IMR-90 (cell line): ENCODE measurements around the gene MCRIP2. TPM values are rescaled to one million over a fixed set of nuclear protein-coding genes. Genes with fewer than 3 reads are reported as not detected.

Source experiments
- ATAC-seq: fragments of 200-7000 bp; cut with Tn5 transposase; 2 replicates; pipeline ENCODE4 v1.9.1; 2020; ENCODE audit warnings: low read depth, mild to moderate bottlenecking, moderate library complexity
- BruUV-seq: library from RNA; stranded (reverse); fragments of 400-500 nt; replicated peaks from 2 replicates; lab custom pipeline; 2021; lab: Mats Ljungman, UMichigan
- CTCF ChIA-PET: fragments of 300-600 bp; formaldehyde crosslinking; extraction: SDS; loops from one replicate; lab custom pipeline; 2021; ENCODE audit warnings: antibody characterized with exemption; lab: Yijun Ruan, JAX
- POLR2A ChIA-PET: fragments of 300-600 bp; sonication (Branson Sonifier 250); formaldehyde crosslinking; loops from one replicate; lab custom pipeline; 2022; ENCODE audit warnings: antibody characterized with exemption; ENCODE audit not compliant: unreplicated experiment; lab: Charles Lee
- DNase-seq: peaks from one replicate; pipeline ENCODE4 v3.0.0; 2013
- H2AFZ ChIP-seq: replicated peaks from 2 replicates; pipeline ENCODE3; 2013; ENCODE audit warnings: low read length, mild to moderate bottlenecking; ENCODE audit not compliant: poor library complexity
- H2AK5ac ChIP-seq: 2 replicates; pipeline ENCODE4 v1.6.1; 2013; ENCODE audit warnings: low read depth, low read length, inconsistent platforms
- H2AK9ac ChIP-seq: replicated peaks from 2 replicates; pipeline ENCODE3; 2013; ENCODE audit warnings: mild to moderate bottlenecking, low read depth, low read length, moderate library complexity; ENCODE audit not compliant: poor library complexity
- H2BK120ac ChIP-seq: 2 replicates; pipeline ENCODE4 v1.6.1; 2013; ENCODE audit warnings: low read depth, low read length, inconsistent platforms
- H2BK15ac ChIP-seq: 3 replicates; pipeline ENCODE4 v1.6.1; 2013; ENCODE audit warnings: low read depth, low read length, inconsistent platforms
- H2BK20ac ChIP-seq: 2 replicates; pipeline ENCODE4 v1.6.1; 2013; ENCODE audit warnings: low read depth, mild to moderate bottlenecking, inconsistent platforms, low read length, moderate library complexity
- H2BK5ac ChIP-seq: 2 replicates; pipeline ENCODE4 v1.6.1; 2013; ENCODE audit warnings: mild to moderate bottlenecking, low read depth, low read length, inconsistent platforms; ENCODE audit not compliant: poor library complexity, severe bottlenecking
- H3K14ac ChIP-seq: replicated peaks from 2 replicates; pipeline ENCODE4 v1.6.1; 2013; ENCODE audit warnings: low read depth, low read length, inconsistent platforms
- H3K18ac ChIP-seq: 2 replicates; pipeline ENCODE4 v1.6.1; 2013; ENCODE audit warnings: low read depth, low read length, control low read depth
- H3K23ac ChIP-seq: 2 replicates; pipeline ENCODE4 v1.6.1; 2013; ENCODE audit warnings: low read depth, low read length, inconsistent platforms
- H3K27ac ChIP-seq: 2 replicates; pipeline ENCODE4 v1.5.1; 2013; ENCODE audit warnings: mild to moderate bottlenecking, control low read depth, low read length; ENCODE audit not compliant: insufficient read depth
- H3K27me3 ChIP-seq: 2 replicates; pipeline ENCODE4 v1.6.1; 2013; ENCODE audit warnings: low read length; ENCODE audit not compliant: control insufficient read depth, insufficient read depth
- H3K36me3 ChIP-seq: 2 replicates; pipeline ENCODE4 v1.6.1; 2013; ENCODE audit warnings: low read length, mixed read lengths; ENCODE audit not compliant: control insufficient read depth, insufficient read depth
- H3K4ac ChIP-seq: 2 replicates; pipeline ENCODE4 v1.6.1; 2013; ENCODE audit warnings: low read depth, low read length, inconsistent platforms
- H3K4me1 ChIP-seq: 2 replicates; pipeline ENCODE4 v1.6.1; 2013; ENCODE audit warnings: low read length, mixed read lengths; ENCODE audit not compliant: control insufficient read depth, insufficient read depth
- H3K4me2 ChIP-seq: 2 replicates; pipeline ENCODE4 v1.6.1; 2013; ENCODE audit warnings: low read depth, mild to moderate bottlenecking, control low read depth, low read length, moderate library complexity
- H3K4me3 ChIP-seq: 2 replicates; pipeline ENCODE4 v1.5.1; 2013; ENCODE audit warnings: low read depth, mild to moderate bottlenecking, control low read depth, low read length, moderate library complexity; ENCODE audit not compliant: insufficient read depth
- H3K56ac ChIP-seq: 2 replicates; pipeline ENCODE4 v1.6.1; 2013; ENCODE audit warnings: low read length, inconsistent platforms; ENCODE audit not compliant: insufficient read depth; ENCODE audit errors: extremely low read depth
- H3K79me1 ChIP-seq, 2 experiments: 2 replicates each; pipeline ENCODE4 v1.6.1; 2013; ENCODE audit warnings: low read length in 2 of 2, inconsistent platforms in 1 of 2, low read depth in 1 of 2
- H3K9ac ChIP-seq: 2 replicates; pipeline ENCODE4 v1.6.1; 2013; ENCODE audit warnings: low read depth, low read length, control low read depth
- H3K9me1 ChIP-seq: 2 replicates; pipeline ENCODE4 v1.6.1; 2013; ENCODE audit warnings: low read length, inconsistent platforms; ENCODE audit not compliant: insufficient read depth
- H3K9me3 ChIP-seq: 2 replicates; pipeline ENCODE4 v1.6.1; 2013; ENCODE audit warnings: low read length; ENCODE audit not compliant: control insufficient read depth, insufficient read depth
- H4K20me1 ChIP-seq: 2 replicates; pipeline ENCODE4 v1.6.1; 2013; ENCODE audit warnings: low read length, inconsistent platforms; ENCODE audit not compliant: insufficient read depth
- H4K5ac ChIP-seq: 2 replicates; pipeline ENCODE4 v1.6.1; 2013; ENCODE audit warnings: mild to moderate bottlenecking, low read depth, low read length, control low read depth
- H4K8ac ChIP-seq, 2 experiments: 2 replicates each; pipeline ENCODE4 v1.6.1; 2013; ENCODE audit warnings: low read depth in 2 of 2, low read length in 2 of 2, control low read depth in 1 of 2, inconsistent platforms in 1 of 2
- H4K91ac ChIP-seq: 2 replicates; pipeline ENCODE4 v1.6.1; 2013; ENCODE audit warnings: low read depth, low read length, inconsistent platforms; ENCODE audit not compliant: insufficient read depth
- BHLHE40 ChIP-seq: fragments of 150-350 bp; IDR thresholded peaks from 2 replicates; pipeline ENCODE4 v1.6.1; 2016; ENCODE audit warnings: mild to moderate bottlenecking, low read depth, low read length
- CEBPB ChIP-seq: IDR thresholded peaks from 2 replicates; pipeline ENCODE4 v1.6.1; 2012; ENCODE audit warnings: low read depth, low read length, improper control_type of control experiment
- CHD1 ChIP-seq: IDR thresholded peaks from 2 replicates; pipeline ENCODE4 v1.6.1; 2012; ENCODE audit warnings: low read depth, low read length, improper control_type of control experiment
- ELK1 ChIP-seq: fragments of 150-350 bp; IDR thresholded peaks from 2 replicates; pipeline ENCODE4 v1.6.1; 2016; ENCODE audit warnings: low read depth, mild to moderate bottlenecking, low read length, moderate library complexity, borderline replicate concordance
- FOS ChIP-seq: fragments of 150-350 bp; IDR thresholded peaks from 2 replicates; pipeline ENCODE4 v1.6.1; 2016; ENCODE audit warnings: low read depth, low read length
- MAFK ChIP-seq: IDR thresholded peaks from 2 replicates; pipeline ENCODE4 v1.6.1; 2012; ENCODE audit warnings: low read depth, low read length, improper control_type of control experiment
- MXI1 ChIP-seq: IDR thresholded peaks from 2 replicates; pipeline ENCODE4 v1.6.1; 2012; ENCODE audit warnings: low read depth, mild to moderate bottlenecking, low read length, moderate library complexity, borderline replicate concordance
- NFE2L2 ChIP-seq: fragments of 150-350 bp; IDR thresholded peaks from 2 replicates; pipeline ENCODE4 v1.6.1; 2016; ENCODE audit warnings: low read depth, mild to moderate bottlenecking, low read length
- POLR2A ChIP-seq: IDR thresholded peaks from 2 replicates; pipeline ENCODE4 v1.6.1; 2012; ENCODE audit warnings: mild to moderate bottlenecking, low read depth, low read length
- RAD21 ChIP-seq: IDR thresholded peaks from 2 replicates; pipeline ENCODE4 v1.6.1; 2012; ENCODE audit warnings: low read length, improper control_type of control experiment
- RCOR1 ChIP-seq: IDR thresholded peaks from 2 replicates; pipeline ENCODE4 v1.6.1; 2012; ENCODE audit warnings: mild to moderate bottlenecking, low read length, improper control_type of control experiment; ENCODE audit not compliant: insufficient replicate concordance
- RFX5 ChIP-seq: IDR thresholded peaks from 2 replicates; pipeline ENCODE4 v1.8.0; 2012; ENCODE audit warnings: low read depth, mild to moderate bottlenecking, low read length, moderate library complexity
- SMC3 ChIP-seq: fragments of 150-350 bp; IDR thresholded peaks from 2 replicates; pipeline ENCODE4 v1.6.1; 2016; ENCODE audit warnings: low read depth, mild to moderate bottlenecking, antibody characterized with exemption, low read length, moderate library complexity
- WGBS, 2 experiments: methylation state at CpG; one replicate each; pipeline versions ENCODE4 v1.1.5 to v1.1.7; 2013; ENCODE audit warnings: missing lambda C conversion rate in 2 of 2; ENCODE audit not compliant: insufficient read length in 1 of 2; ENCODE audit errors: extremely low coverage in 2 of 2; 5-methylcytosine and 5-hydroxymethylcytosine counted together
- dilution Hi-C: fragments of 300-500 bp; cut with HindIII; formaldehyde crosslinking; loops from one replicate; pipeline ENCODE4 v1.14.3; 2018; ENCODE audit warnings: low sequenced_read_pairs; ENCODE audit not compliant: unreplicated experiment
- in situ Hi-C: fragments of 300-500 bp; cut with MboI; formaldehyde crosslinking; loops from 3 replicates; pipeline ENCODE4 v1.14.3; 2019; ENCODE audit warnings: low sequenced_read_pairs, inconsistent platforms, mixed read lengths
- intact Hi-C: fragments of 100-400 bp; cut with micrococcal nuclease; formaldehyde crosslinking; loops from 2 replicates; pipeline ENCODE4 v1.10.0; 2022
- polyA plus RNA-seq, 3 experiments: library from polyadenylated mRNA; depleted of rRNA; stranded (reverse); fragments of >200 nt; gene quantifications; 2 replicates each; pipeline ENCODE4 v1.2.3, GENCODE V29; 2012; ENCODE audit warnings: low replicate concordance in 1 of 3
- total RNA-seq: library from RNA; depleted of rRNA; stranded (reverse); fragments of >200 nt; gene quantifications from 2 replicates; pipeline ENCODE4 v1.2.3, GENCODE V29; 2012
- TF ChIP-seq, protein P1 (sequence below): conservative IDR thresholded peaks from 2 replicates; pipeline ENCODE4 v1.5.1; 2012; ENCODE audit warnings: mild to moderate bottlenecking, low read depth, low read length, improper control_type of control experiment
- TF ChIP-seq, protein P2 (sequence below): fragments of 150-350 bp; IDR thresholded peaks from 2 replicates; pipeline ENCODE4 v1.6.1; 2017; ENCODE audit warnings: mild to moderate bottlenecking, antibody characterized with exemption, low read length, low read depth

MCRIP2 gene
- total and polyA plus RNA-seq, 2 of the 4 experiments (the other 2 are of a cell fraction), result 6.3 to 19.6 TPM

- H2AK9ac ChIP-seq, result peak overlapping the region; percentile 55
- no peak overlapping the region for H4K91ac ChIP-seq
- intact Hi-C loops, result no loop called here
- no peak overlapping the region for H2BK5ac ChIP-seq
- no peak overlapping the region for H3K4ac ChIP-seq
- in situ Hi-C loops, result no loop called here
- no peak overlapping the region for H2BK20ac ChIP-seq
- H3K14ac ChIP-seq, result no peak overlapping the region
- H4K5ac ChIP-seq, result no peak overlapping the region
- no peak overlapping the region for H3K27ac ChIP-seq
- BruUV-seq, result no TSS peak
- 93% methylated on average over 37 of the region's 67 CpGs; no CpG with 5 or more reads in 1 of the 2 experiments for WGBS, 2 experiments
- no peak overlapping the region for H3K23ac ChIP-seq
- H3K18ac ChIP-seq, result no peak overlapping the region
- no peaks in the 10 kb centered on the region for H3K9me3 ChIP-seq
- H3K56ac ChIP-seq, result no peak overlapping the region
- H3K36me3 ChIP-seq, result peaks cover 12% of the 10 kb centered on the region; the same call in 1 of the 2 replicates
- peaks cover 4% of the 10 kb centered on the region for H4K20me1 ChIP-seq
- H3K79me1 ChIP-seq, result peaks cover 0 to 17% of the 10 kb centered on the region in 2 experiments; a peak in 2 of 4 replicates
- no peak overlapping the region for H3K4me2 ChIP-seq
- H3K9ac ChIP-seq, result no peak overlapping the region
- ATAC-seq (no peak), DNase-seq (no peak)
- no peak overlapping the region for H3K4me3 ChIP-seq
- H2BK120ac ChIP-seq, result no peak overlapping the region
- ChIA-PET POLR2A (no interaction called here), CTCF (no interaction called here)
- 0 out of 2 replicates have a peak, but pooled peaks cover 5% of the 10 kb centered on the region for H3K9me1 ChIP-seq
- no peak overlapping the region for H2AFZ ChIP-seq
- no peak overlapping the region for H2AK5ac ChIP-seq
- dilution Hi-C loops, result no loop called here
- H3K4me1 ChIP-seq, result peaks cover 25% of the 10 kb centered on the region
- H3K27me3 ChIP-seq, result no peaks in the 10 kb centered on the region
- H2BK15ac ChIP-seq, result no peak overlapping the region
- H4K8ac ChIP-seq, result no peak overlapping the region
- TF ChIP-seq RFX5, result no peak
- TF ChIP-seq POLR2A, result no peak
- TF ChIP-seq, protein P1, sequence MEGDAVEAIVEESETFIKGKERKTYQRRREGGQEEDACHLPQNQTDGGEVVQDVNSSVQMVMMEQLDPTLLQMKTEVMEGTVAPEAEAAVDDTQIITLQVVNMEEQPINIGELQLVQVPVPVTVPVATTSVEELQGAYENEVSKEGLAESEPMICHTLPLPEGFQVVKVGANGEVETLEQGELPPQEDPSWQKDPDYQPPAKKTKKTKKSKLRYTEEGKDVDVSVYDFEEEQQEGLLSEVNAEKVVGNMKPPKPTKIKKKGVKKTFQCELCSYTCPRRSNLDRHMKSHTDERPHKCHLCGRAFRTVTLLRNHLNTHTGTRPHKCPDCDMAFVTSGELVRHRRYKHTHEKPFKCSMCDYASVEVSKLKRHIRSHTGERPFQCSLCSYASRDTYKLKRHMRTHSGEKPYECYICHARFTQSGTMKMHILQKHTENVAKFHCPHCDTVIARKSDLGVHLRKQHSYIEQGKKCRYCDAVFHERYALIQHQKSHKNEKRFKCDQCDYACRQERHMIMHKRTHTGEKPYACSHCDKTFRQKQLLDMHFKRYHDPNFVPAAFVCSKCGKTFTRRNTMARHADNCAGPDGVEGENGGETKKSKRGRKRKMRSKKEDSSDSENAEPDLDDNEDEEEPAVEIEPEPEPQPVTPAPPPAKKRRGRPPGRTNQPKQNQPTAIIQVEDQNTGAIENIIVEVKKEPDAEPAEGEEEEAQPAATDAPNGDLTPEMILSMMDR, result no peak
- no peak for TF ChIP-seq CHD1
- TF ChIP-seq FOS, result no peak
- no peak for TF ChIP-seq RCOR1
- no peak for TF ChIP-seq SMC3
- no peak for TF ChIP-seq NFE2L2
- no peak for TF ChIP-seq CEBPB
- TF ChIP-seq RAD21, result no peak
- TF ChIP-seq MAFK, result no peak
- TF ChIP-seq, protein P2, sequence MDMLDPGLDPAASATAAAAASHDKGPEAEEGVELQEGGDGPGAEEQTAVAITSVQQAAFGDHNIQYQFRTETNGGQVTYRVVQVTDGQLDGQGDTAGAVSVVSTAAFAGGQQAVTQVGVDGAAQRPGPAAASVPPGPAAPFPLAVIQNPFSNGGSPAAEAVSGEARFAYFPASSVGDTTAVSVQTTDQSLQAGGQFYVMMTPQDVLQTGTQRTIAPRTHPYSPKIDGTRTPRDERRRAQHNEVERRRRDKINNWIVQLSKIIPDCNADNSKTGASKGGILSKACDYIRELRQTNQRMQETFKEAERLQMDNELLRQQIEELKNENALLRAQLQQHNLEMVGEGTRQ, result no peak
- no peak for TF ChIP-seq ELK1
- no peak for TF ChIP-seq BHLHE40
- TF ChIP-seq MXI1, result no peak
These were observed 8.9 kb upstream of the MCRIP2 start for GRCh38 chr16:632486-633335.
